Measurements from ENCODE around the gene SH2D3C.

Gene SH2D3C

GRCh38 chr9:127697575-127697974, 80.9 kb downstream of the SH2D3C start:
- no peak for DNase-seq (ENCODE audit: low read depth in 2 of 2)

DNA sequence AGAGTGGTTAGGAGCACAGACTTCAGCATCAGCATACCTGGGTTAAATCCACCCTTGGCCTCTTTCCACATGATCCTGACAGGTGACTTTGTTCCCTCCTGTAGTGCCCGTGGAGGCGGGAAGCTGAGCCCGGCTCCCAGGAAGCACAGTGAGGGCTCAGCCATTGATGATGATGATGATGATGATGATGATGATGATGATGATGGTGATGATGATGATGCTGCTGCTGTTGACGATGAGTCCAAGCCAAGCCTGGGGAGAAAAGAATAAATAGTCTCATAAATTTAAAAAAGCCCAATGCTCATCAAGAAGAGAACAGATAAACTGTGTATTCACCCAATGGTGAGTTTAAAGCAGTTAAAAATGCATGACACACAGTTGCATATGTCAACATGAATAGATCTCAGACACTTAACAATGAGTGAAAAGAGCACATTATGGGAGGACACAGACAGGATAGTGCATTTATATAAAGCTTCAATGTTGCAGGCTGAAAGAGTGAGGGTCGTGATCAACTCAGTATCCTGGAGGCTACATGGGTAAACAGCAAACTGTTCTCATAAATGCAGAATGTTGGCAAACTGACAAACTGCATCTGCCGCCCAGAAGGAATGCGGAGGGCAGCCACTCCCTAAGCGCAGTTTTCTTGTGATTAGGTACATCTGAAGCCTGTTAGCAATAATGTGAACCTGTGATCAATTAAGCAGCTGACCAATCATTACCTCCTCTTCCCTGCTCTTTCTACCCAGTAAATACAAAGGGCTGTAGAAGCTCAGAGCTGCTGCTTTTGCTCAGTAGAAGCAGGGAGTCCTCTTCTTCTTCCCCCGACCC, 83.4 kb downstream of the SH2D3C start:
- DNase-seq (ENCODE audit: low read depth in 2 of 2): no peak

- DNase-seq (ENCODE audit: low read depth in 2 of 2): no peak
Observed at GRCh38 chr9:127693697-127694096, 84.8 kb downstream of the SH2D3C start.

DNA sequence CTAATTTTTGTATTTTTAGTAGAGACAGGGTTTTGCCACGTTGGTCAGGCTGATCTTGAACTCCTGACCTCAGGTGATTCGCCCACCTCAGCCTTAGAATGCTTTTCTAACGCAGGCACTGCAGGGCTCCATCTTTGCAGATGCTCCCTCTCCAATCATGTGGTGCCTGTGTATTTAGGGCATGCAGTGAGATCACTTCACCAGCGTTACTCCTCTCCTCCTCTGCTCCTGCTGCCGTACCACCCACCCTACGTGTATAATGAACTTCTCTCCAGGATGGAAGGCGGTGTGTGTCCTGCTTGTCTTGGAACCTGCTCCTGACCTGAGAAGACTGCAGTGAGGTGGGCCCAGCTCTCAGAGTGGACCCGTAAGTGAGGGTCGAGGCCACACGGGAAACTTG, 85.3 kb downstream of the SH2D3C start:
- no peak for DNase-seq (ENCODE audit: low read depth in 2 of 2)

- no peak for DNase-seq (ENCODE audit: low read depth in 2 of 2)
Observed at GRCh38 chr9:127692071-127692470, 86.4 kb downstream of the SH2D3C start.

DNA sequence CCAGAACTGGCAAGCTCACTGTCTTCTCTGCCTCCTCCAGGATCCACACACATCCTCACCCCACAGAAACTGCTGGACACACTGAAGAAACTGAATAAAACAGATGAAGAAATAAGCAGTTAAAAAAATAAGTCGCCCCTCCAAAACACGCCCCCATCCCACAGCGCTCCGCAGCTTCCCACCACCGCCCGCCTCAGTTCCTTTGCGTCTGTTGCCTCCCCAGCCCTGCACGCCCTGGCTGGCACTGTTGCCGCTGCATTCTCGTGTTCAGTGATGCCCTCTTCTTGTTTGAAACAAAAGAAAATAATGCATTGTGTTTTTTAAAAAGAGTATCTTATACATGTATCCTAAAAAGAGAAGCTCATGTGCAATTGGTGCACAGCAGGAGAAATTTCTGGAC, 87.7 kb downstream of the SH2D3C start:
- no peak for DNase-seq (ENCODE audit: low read depth in 2 of 2)

GRCh38 chr9:127689329-127690000, 89.0 kb downstream of the SH2D3C start:
- DNase-seq (ENCODE audit: low read depth in 2 of 2): no peak
